ENCODE measurements around the gene CAMTA1.

DNA sequence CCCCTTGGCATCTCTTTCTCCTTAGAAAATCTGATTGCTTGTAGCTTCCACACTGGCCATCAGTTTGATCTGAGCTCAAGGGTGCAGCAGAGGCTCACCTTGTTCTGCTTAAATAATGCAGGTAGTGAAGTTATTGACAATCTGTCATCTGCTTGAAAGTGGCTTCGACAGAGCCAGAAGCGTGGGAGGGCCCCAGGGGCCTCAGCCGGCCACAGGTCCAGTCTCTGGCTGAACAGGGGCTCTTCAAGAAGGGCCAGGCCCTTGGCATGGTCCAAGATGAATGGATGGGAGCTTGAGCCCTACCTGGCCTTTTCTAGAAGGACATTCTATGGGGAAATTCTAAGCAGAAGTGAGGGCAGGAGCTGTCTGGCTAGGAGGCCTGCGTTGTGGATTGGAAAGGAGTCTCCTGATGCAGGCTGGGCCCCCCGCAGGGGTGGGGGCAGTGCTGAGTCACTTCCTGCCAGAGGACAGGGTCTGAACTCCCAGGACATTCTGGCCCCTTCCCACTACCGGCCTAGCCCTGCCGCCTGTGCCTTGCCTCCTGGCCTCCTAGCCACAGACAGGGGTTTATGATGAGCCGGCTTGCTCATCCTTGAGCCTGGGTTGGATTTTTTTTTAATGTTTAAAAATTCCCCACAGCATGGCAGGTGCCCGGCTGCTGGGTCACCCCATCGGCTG is 823.5 kb downstream of the CAMTA1 start:
- no peak for TF ChIP-seq EZH2 (IDR thresholded peaks at IDR 0.05; ENCODE audit: borderline replicate concordance, low read depth, low read length, poor library complexity, severe bottlenecking)
- TF ChIP-seq, protein P1, sequence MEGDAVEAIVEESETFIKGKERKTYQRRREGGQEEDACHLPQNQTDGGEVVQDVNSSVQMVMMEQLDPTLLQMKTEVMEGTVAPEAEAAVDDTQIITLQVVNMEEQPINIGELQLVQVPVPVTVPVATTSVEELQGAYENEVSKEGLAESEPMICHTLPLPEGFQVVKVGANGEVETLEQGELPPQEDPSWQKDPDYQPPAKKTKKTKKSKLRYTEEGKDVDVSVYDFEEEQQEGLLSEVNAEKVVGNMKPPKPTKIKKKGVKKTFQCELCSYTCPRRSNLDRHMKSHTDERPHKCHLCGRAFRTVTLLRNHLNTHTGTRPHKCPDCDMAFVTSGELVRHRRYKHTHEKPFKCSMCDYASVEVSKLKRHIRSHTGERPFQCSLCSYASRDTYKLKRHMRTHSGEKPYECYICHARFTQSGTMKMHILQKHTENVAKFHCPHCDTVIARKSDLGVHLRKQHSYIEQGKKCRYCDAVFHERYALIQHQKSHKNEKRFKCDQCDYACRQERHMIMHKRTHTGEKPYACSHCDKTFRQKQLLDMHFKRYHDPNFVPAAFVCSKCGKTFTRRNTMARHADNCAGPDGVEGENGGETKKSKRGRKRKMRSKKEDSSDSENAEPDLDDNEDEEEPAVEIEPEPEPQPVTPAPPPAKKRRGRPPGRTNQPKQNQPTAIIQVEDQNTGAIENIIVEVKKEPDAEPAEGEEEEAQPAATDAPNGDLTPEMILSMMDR (conservative IDR thresholded peaks at IDR 0.05; ENCODE audit: low read depth, low read length), result no peak

Data from A673 (cell line).